Nephron progenitor cell (in vitro differentiated cells): ENCODE data around the gene SEMA3C.

ENCODE experiments used
- DNase-seq: peaks from one replicate; pipeline ENCODE4 v3.0.0; 2021
- H3K27ac Mint-ChIP-seq: 2 replicates; pipeline ENCODE4 v1.8.0; 2021; ENCODE audit warnings: mild to moderate bottlenecking, moderate library complexity, mixed read lengths
- H3K27me3 Mint-ChIP-seq: 2 replicates; pipeline ENCODE4 v1.8.0; 2021; ENCODE audit warnings: mild to moderate bottlenecking, low read depth, mixed read lengths; ENCODE audit not compliant: poor library complexity
- H3K36me3 Mint-ChIP-seq: 2 replicates; pipeline ENCODE4 v1.8.0; 2021; ENCODE audit warnings: low read depth, mixed read lengths
- H3K4me1 Mint-ChIP-seq: 2 replicates; pipeline ENCODE4 v1.8.0; 2021; ENCODE audit warnings: mixed read lengths
- H3K4me3 Mint-ChIP-seq: 2 replicates; pipeline ENCODE4 v1.8.0; 2021; ENCODE audit warnings: mild to moderate bottlenecking, moderate library complexity, mixed read lengths
- H3K9me3 Mint-ChIP-seq: 2 replicates; pipeline ENCODE4 v1.8.0; 2021; ENCODE audit warnings: mild to moderate bottlenecking, moderate library complexity, mixed read lengths
- TF ChIP-seq, protein P1 (sequence below): fragments of 200-600 bp; sonication (generic); IDR thresholded peaks from 2 replicates; pipeline ENCODE4 v1.5.0; 2021; ENCODE audit warnings: antibody characterized with exemption

The SEMA3C gene

GRCh38 chr7:80821771-80822319 is 97.0 kb downstream of the SEMA3C start:
- Mint-ChIP-seq H3K27ac (peak overlapping the region; percentile 9), H3K27me3 (no peaks in the 10 kb centered on the region), H3K4me3 (no peak overlapping the region), H3K36me3 (peaks cover 27% of the 10 kb centered on the region), H3K4me1 (no peaks in the 10 kb centered on the region), H3K9me3 (no peaks in the 10 kb centered on the region)
- TF ChIP-seq, protein P1, sequence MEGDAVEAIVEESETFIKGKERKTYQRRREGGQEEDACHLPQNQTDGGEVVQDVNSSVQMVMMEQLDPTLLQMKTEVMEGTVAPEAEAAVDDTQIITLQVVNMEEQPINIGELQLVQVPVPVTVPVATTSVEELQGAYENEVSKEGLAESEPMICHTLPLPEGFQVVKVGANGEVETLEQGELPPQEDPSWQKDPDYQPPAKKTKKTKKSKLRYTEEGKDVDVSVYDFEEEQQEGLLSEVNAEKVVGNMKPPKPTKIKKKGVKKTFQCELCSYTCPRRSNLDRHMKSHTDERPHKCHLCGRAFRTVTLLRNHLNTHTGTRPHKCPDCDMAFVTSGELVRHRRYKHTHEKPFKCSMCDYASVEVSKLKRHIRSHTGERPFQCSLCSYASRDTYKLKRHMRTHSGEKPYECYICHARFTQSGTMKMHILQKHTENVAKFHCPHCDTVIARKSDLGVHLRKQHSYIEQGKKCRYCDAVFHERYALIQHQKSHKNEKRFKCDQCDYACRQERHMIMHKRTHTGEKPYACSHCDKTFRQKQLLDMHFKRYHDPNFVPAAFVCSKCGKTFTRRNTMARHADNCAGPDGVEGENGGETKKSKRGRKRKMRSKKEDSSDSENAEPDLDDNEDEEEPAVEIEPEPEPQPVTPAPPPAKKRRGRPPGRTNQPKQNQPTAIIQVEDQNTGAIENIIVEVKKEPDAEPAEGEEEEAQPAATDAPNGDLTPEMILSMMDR: no peak
- no peak for DNase-seq

DNA sequence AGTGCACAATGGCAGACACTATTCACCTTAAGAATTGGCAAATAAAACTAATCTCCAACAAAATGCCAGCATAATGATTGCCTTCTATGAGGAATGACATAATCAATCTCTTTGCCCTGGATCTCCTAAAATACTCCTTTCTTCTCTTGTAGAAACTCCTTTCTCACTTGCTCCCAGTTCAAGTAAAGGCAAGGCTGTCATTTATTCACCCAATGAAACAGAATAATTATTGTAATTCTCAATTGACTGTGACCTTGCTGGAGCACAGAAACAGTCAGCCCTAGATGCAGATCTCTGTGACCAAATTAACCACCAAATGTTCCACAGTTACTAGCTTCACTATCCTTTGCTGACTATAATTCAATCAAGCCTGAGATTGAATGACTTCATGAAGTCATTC is 99.3 kb downstream of the SEMA3C start:
- no peak for DNase-seq
- H3K27ac Mint-ChIP-seq: no peak overlapping the region
- H3K9me3 Mint-ChIP-seq: peaks cover 5% of the 10 kb centered on the region
- H3K36me3 Mint-ChIP-seq: peaks cover 34% of the 10 kb centered on the region
- H3K4me3 Mint-ChIP-seq: no peak overlapping the region
- H3K4me1 Mint-ChIP-seq: no peaks in the 10 kb centered on the region
- TF ChIP-seq, protein P1: no peak
- H3K27me3 Mint-ChIP-seq: no peaks in the 10 kb centered on the region

GRCh38 chr7:80818181-80818580 is 100.7 kb downstream of the SEMA3C start:
- Mint-ChIP-seq H3K27ac (no peak overlapping the region), H3K4me1 (no peaks in the 10 kb centered on the region), H3K4me3 (no peak overlapping the region), H3K9me3 (peaks cover 8% of the 10 kb centered on the region), H3K27me3 (no peaks in the 10 kb centered on the region), H3K36me3 (peaks cover 45% of the 10 kb centered on the region)
- no peak for DNase-seq
- TF ChIP-seq, protein P1: no peak

DNA sequence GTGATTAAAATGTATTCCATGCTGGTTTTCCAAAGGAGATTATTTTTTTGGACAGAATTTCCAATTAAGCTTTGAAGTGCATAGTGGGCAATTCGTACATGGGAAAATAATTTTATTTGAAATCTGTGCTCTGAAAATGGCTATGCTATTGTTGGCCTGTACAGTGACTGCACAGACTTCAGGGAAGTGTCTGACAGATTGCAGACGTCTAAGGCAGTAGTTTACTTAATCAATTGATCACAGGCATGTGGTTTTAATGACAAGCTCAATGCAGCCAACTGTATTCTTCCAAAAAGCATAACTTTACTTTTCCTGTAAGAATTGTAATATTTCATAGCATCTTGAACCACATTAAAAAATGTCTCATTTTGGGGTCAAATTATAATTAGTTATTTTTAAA is 102.0 kb downstream of the SEMA3C start:
- H3K4me3 Mint-ChIP-seq: no peak overlapping the region

DNA sequence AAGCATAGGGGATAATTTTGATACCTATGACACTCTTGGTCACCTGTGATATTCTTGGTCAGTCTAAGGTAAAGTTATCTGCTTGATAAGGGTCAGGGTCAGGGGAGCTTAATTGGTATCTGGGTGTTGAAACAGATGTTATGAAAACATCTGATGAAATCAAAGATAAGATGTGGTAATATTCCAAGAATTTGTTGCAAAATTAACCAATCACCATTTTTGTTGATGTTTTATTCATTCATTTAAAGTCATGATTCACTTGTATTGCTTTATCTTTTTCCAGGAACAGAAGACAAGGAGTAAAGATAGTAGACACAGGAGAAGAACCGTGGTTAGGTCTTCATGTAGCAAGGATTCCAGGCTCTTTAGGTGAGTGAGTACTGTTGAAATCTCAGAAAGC is 103.1 kb downstream of the SEMA3C start:
- Mint-ChIP-seq H3K27ac (no peak overlapping the region), H3K4me3 (no peak overlapping the region), H3K4me1 (no peaks in the 10 kb centered on the region), H3K9me3 (peaks cover 8% of the 10 kb centered on the region), H3K27me3 (no peaks in the 10 kb centered on the region), H3K36me3 (peaks cover 48% of the 10 kb centered on the region)
- TF ChIP-seq, protein P1: no peak
- no peak for DNase-seq

More for the DNA sequence above, 102.0 kb downstream of the SEMA3C start:
- no peak for DNase-seq
- H3K36me3 Mint-ChIP-seq: peaks cover 43% of the 10 kb centered on the region
- no peaks in the 10 kb centered on the region for H3K27me3 Mint-ChIP-seq
- peaks cover 8% of the 10 kb centered on the region for H3K9me3 Mint-ChIP-seq
- no peak overlapping the region for H3K27ac Mint-ChIP-seq
- TF ChIP-seq, protein P1: no peak
- no peaks in the 10 kb centered on the region for H3K4me1 Mint-ChIP-seq

GRCh38 chr7:80809545-80809944 is 109.3 kb downstream of the SEMA3C start:
- no peaks in the 10 kb centered on the region for H3K4me1 Mint-ChIP-seq
- H3K4me3 Mint-ChIP-seq: no peak overlapping the region
- H3K36me3 Mint-ChIP-seq: peaks cover 57% of the 10 kb centered on the region
- DNase-seq: no peak
- no peak overlapping the region for H3K27ac Mint-ChIP-seq
- TF ChIP-seq, protein P1: no peak
- H3K9me3 Mint-ChIP-seq: peaks cover 9% of the 10 kb centered on the region
- H3K27me3 Mint-ChIP-seq: no peaks in the 10 kb centered on the region
